DOHH2 (cell line): ENCODE results near the gene PHF20.

Experiments
- CTCF ChIP-seq: fragments of 200-600 bp; sonication (generic); IDR thresholded peaks from one replicate; pipeline ENCODE4 v1.5.1; 2014; ENCODE audit warnings: antibody characterized with exemption, mild to moderate bottlenecking, low read depth, low read length; ENCODE audit not compliant: poor library complexity, severe bottlenecking
- EZH2phosphoT487 ChIP-seq: fragments of 200-600 bp; sonication (generic); IDR thresholded peaks from 2 replicates; pipeline ENCODE4 v1.6.1; 2017; ENCODE audit warnings: borderline replicate concordance, mild to moderate bottlenecking, antibody characterized with exemption, low read length, moderate library complexity, mixed read lengths

- TF ChIP-seq CTCF (no peak), EZH2phosphoT487 (no peak)
Observed at GRCh38 chr20:35904982-35905663, 133.3 kb downstream of the PHF20 start.
